Testis (tissue), 3 donors: ENCODE measurements around the gene KERA. TPM values are rescaled to one million over a fixed set of nuclear protein-coding genes. Genes with fewer than 3 reads are reported as not detected.
A peak's percentile ranks its signal among the peaks of the same experiment; 100 is the strongest.

Experiments used
- DNase-seq: peaks from one replicate; pipeline ENCODE4 v3.0.0-alpha.2; 2019
- H3K27ac ChIP-seq, 2 donors: fragments of 200-600 bp; sonication (generic); one replicate each; pipeline ENCODE4 v1.5.1; 2019
- H3K27me3 ChIP-seq: fragments of 200-600 bp; sonication (generic); one replicate; pipeline ENCODE4 v1.5.1; 2019
- H3K36me3 ChIP-seq: fragments of 200-600 bp; sonication (generic); one replicate; pipeline ENCODE4 v1.5.1; 2017; ENCODE audit warnings: low read depth; ENCODE audit errors: missing control alignments
- H3K4me1 ChIP-seq: fragments of 200-600 bp; sonication (generic); one replicate; pipeline ENCODE4 v1.5.1; 2019
- H3K4me3 ChIP-seq, 2 donors: fragments of 200-600 bp; sonication (generic); one replicate each; pipeline ENCODE4 v1.5.1; 2017 to 2019
- H3K9me3 ChIP-seq: fragments of 200-600 bp; sonication (generic); one replicate; pipeline ENCODE4 v1.5.1; 2017
- POLR2A ChIP-seq: fragments of 450-650 bp; IDR thresholded peaks from one replicate; pipeline ENCODE4 v1.6.1; 2017; ENCODE audit warnings: antibody characterized with exemption, mild to moderate bottlenecking, moderate library complexity
- WGBS, 2 donors: methylation state at CpG; one replicate each; pipeline ENCODE4 v1.1.5; 2018; 5-methylcytosine and 5-hydroxymethylcytosine counted together
- intact Hi-C: fragments of 100-400 bp; cut with DNase I; formaldehyde crosslinking; loops from one replicate; pipeline ENCODE4 v1.15.1; 2023; ENCODE audit warnings: low total_unique reads
- polyA plus RNA-seq: library from polyadenylated mRNA; stranded (reverse); fragments of 350-450 nt; fragmentation: Illumina TruSeq; extraction: RNeasy Lipid Tissue Mini Kit (QIAGEN cat#74804); gene quantifications from one replicate; pipeline ENCODE4 v1.2.3, GENCODE V29; 2014; ENCODE audit warnings: low read depth, low replicate concordance; ENCODE audit not compliant: insufficient read depth
- total RNA-seq, 2 donors: library from RNA; depleted of rRNA; stranded (reverse); fragments of >200 nt; gene quantifications; one replicate each; pipeline ENCODE4 v1.2.3, GENCODE V29; 2016
- TF ChIP-seq, protein P1 (sequence below), 3 experiments: fragments of 450-650 bp in 2 of 3; fragments of 200-600 bp in 1 of 3; sonication (generic) in 1 of 3; IDR thresholded peaks; one replicate each; pipeline ENCODE4 v1.5.1; 2016 to 2019; ENCODE audit warnings: antibody characterized with exemption in 3 of 3, mild to moderate bottlenecking in 2 of 3, moderate library complexity in 1 of 3

The KERA gene
- total and polyA plus RNA-seq, 3 donors from 2014 or later: 0.24 TPM; not detected in 2

DNA sequence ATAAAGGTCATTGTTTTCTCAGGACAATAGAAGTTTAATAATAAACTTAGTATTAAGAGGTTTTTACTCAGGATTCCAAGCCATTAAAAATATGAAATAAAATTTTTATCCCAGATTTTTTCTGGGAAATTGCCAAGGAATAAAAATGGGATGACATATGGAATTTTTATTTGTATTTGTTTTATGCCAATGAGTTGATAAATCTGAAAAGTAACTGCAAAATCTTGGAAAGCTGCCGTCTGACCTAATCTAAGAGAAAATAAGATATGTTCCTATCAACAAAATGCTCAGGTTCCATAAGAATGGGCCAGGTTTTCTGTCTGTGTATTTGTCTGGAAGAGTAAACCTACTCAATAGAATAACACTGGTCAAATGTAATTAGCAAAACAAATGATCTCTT, 22.2 kb upstream of the KERA start:
- TF ChIP-seq, protein P1, sequence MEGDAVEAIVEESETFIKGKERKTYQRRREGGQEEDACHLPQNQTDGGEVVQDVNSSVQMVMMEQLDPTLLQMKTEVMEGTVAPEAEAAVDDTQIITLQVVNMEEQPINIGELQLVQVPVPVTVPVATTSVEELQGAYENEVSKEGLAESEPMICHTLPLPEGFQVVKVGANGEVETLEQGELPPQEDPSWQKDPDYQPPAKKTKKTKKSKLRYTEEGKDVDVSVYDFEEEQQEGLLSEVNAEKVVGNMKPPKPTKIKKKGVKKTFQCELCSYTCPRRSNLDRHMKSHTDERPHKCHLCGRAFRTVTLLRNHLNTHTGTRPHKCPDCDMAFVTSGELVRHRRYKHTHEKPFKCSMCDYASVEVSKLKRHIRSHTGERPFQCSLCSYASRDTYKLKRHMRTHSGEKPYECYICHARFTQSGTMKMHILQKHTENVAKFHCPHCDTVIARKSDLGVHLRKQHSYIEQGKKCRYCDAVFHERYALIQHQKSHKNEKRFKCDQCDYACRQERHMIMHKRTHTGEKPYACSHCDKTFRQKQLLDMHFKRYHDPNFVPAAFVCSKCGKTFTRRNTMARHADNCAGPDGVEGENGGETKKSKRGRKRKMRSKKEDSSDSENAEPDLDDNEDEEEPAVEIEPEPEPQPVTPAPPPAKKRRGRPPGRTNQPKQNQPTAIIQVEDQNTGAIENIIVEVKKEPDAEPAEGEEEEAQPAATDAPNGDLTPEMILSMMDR (IDR thresholded peaks at IDR 0.05): no peak
- TF ChIP-seq POLR2A: no peak
- no peak for DNase-seq
- no peak overlapping the region for H3K27ac ChIP-seq
- H3K36me3 ChIP-seq: no peaks in the 10 kb centered on the region
- no peak overlapping the region for H3K4me3 ChIP-seq
- no peaks in the 10 kb centered on the region for H3K27me3 ChIP-seq
- H3K4me1 ChIP-seq: peaks cover 3% of the 10 kb centered on the region
- intact Hi-C loops: no loop called here
- no peaks in the 10 kb centered on the region for H3K9me3 ChIP-seq
- WGBS, 2 donors: 83 to 87% methylated on average over 1 of the region's 1 CpG

- no peak overlapping the region for H3K27ac ChIP-seq
- WGBS, 2 donors: 55 to 65% methylated on average over 1 of the region's 1 CpG
- TF ChIP-seq, protein P1 (IDR thresholded peaks at IDR 0.05): no peak
- no peak for TF ChIP-seq POLR2A
Measured at GRCh38 chr12:91078501-91078900, 20.7 kb upstream of the KERA start.

GRCh38 chr12:91077228-91077954, 19.6 kb upstream of the KERA start:
- H3K4me1 ChIP-seq: peaks cover 3% of the 10 kb centered on the region
- H3K27ac ChIP-seq: no peak overlapping the region
- intact Hi-C loops: no loop called here
- TF ChIP-seq, protein P1 (IDR thresholded peaks at IDR 0.05): no peak
- TF ChIP-seq POLR2A: no peak
- 86 to 94% methylated on average over 5 of the region's 5 CpGs for WGBS, 2 donors
- H3K9me3 ChIP-seq: no peaks in the 10 kb centered on the region
- no peak overlapping the region for H3K4me3 ChIP-seq
- H3K27me3 ChIP-seq: no peaks in the 10 kb centered on the region
- no peaks in the 10 kb centered on the region for H3K36me3 ChIP-seq
- DNase-seq: no peak

More at GRCh38 chr12:91078501-91078900, 20.7 kb upstream of the KERA start:
- DNase-seq: no peak
- H3K4me3 ChIP-seq: no peak overlapping the region
- no peaks in the 10 kb centered on the region for H3K27me3 ChIP-seq
- peaks cover 3% of the 10 kb centered on the region for H3K4me1 ChIP-seq
- no peaks in the 10 kb centered on the region for H3K9me3 ChIP-seq
- no peaks in the 10 kb centered on the region for H3K36me3 ChIP-seq
- intact Hi-C loops: no loop called here

GRCh38 chr12:91074851-91075250, 17.0 kb upstream of the KERA start:
- H3K4me1 ChIP-seq: peaks cover 3% of the 10 kb centered on the region
- no peaks in the 10 kb centered on the region for H3K9me3 ChIP-seq
- 95 to 100% methylated on average over 1 of the region's 1 CpG for WGBS, 2 donors
- H3K27ac ChIP-seq: peak overlapping the region in 1 of 2 donors; percentile 34
- no peaks in the 10 kb centered on the region for H3K27me3 ChIP-seq
- TF ChIP-seq, protein P1 (IDR thresholded peaks at IDR 0.05): no peak
- no peak for TF ChIP-seq POLR2A
- intact Hi-C loops: no loop called here
- H3K36me3 ChIP-seq: no peaks in the 10 kb centered on the region
- no peak overlapping the region for H3K4me3 ChIP-seq
- no peak for DNase-seq
